ENCODE results near the gene CFAP161. TPM values are rescaled to one million over a fixed set of nuclear protein-coding genes. Genes with fewer than 3 reads are reported as not detected.

CFAP161 gene
- total and polyA plus RNA-seq, 9 of the 15 experiments (the other 6 are each of a cell fraction or from before 2014, with no cell fraction given), result 25.8 to 83.3 (median 75.6) TPM

- TF ChIP-seq ZBTB5 (IDR thresholded peaks at IDR 0.05) (no peak), MEIS2 (IDR thresholded peaks at IDR 0.05; ENCODE audit: partially characterized antibody) (peak; percentile 74), ZNF408 (CRISPR knock-in tag; IDR thresholded peaks at IDR 0.05; ENCODE audit: low read depth) (no peak), ZNF764 (CRISPR knock-in tag; IDR thresholded peaks at IDR 0.05; ENCODE audit: low read depth) (no peak), CGGBP1 (CRISPR knock-in tag; IDR thresholded peaks at IDR 0.05) (no peak), SMAD2 (IDR thresholded peaks at IDR 0.05; ENCODE audit: low read depth, low read length) (no peak), TAF15 (IDR thresholded peaks at IDR 0.05; ENCODE audit: low read depth, low read length) (no peak), POLR2A (conservative IDR thresholded peaks at IDR 0.05) (no peak), ZBTB9 (CRISPR knock-in tag; IDR thresholded peaks at IDR 0.05) (no peak), TRIM24 (IDR thresholded peaks at IDR 0.05) (peak; percentile 61 to 70; a peak in 3 of 4 replicates), NONO (IDR thresholded peaks at IDR 0.05; ENCODE audit: low read depth in 2 of 2, low read length in 1 of 2) (no peak), ATF2 (CRISPR knock-in tag; IDR thresholded peaks at IDR 0.05) (no peak), SMAD1 (IDR thresholded peaks at IDR 0.05; ENCODE audit: low read depth, low read length, partially characterized antibody) (no peak), MTA3 (IDR thresholded peaks at IDR 0.05; ENCODE audit: borderline replicate concordance) (0 out of 2 replicates have a peak, but pooled peaks have one; percentile 24), KDM2B (CRISPR knock-in tag; IDR thresholded peaks at IDR 0.05) (no peak), ZNF431 (CRISPR knock-in tag; IDR thresholded peaks at IDR 0.05) (no peak), ZFP36 (IDR thresholded peaks at IDR 0.05; ENCODE audit: low read depth, low read length, partially characterized antibody) (peak; percentile 78), ZNF583 (CRISPR knock-in tag; IDR thresholded peaks at IDR 0.05) (no peak), CREB3 (tag; conservative IDR thresholded peaks at IDR 0.05; ENCODE audit: low read depth) (no peak; the same call in 1 of the 2 replicates), ZNF165 (CRISPR knock-in tag; IDR thresholded peaks at IDR 0.05; ENCODE audit: borderline replicate concordance) (no peak), PKNOX1 (IDR thresholded peaks at IDR 0.05) (peak; percentile 46), GATAD2B (IDR thresholded peaks at IDR 0.05; ENCODE audit: borderline replicate concordance) (no peak)
These were observed 30.1 kb downstream of the CFAP161 start (continued) for GRCh38 chr15:81163961-81164800.
